Breast epithelium (tissue), 4 donors: ENCODE results near the gene VDAC2. TPM values are rescaled to one million over a fixed set of nuclear protein-coding genes. Genes with fewer than 3 reads are reported as not detected.
A peak's percentile ranks its signal among the peaks of the same experiment; 100 is the strongest.

Experiments used
- DNase-seq, 2 donors: peaks; one replicate each; pipeline ENCODE4 v3.0.0-alpha.2; 2019; ENCODE audit warnings: low spot score in 2 of 2
- H3K27ac ChIP-seq, 2 donors: fragments of 200-600 bp; sonication (generic) in 1 of 2; one replicate each; pipeline ENCODE4 v1.5.1; 2016 to 2019; ENCODE audit warnings: mild to moderate bottlenecking in 1 of 2
- H3K27me3 ChIP-seq, 2 donors: fragments of 200-600 bp; sonication (generic) in 1 of 2; one replicate each; pipeline versions ENCODE4 v1.5.1 to v1.6.0; 2017 to 2019; ENCODE audit warnings: control low read depth in 1 of 2, mild to moderate bottlenecking in 1 of 2
- H3K36me3 ChIP-seq: fragments of 200-600 bp; one replicate; pipeline ENCODE4 v1.5.1; 2019
- H3K4me1 ChIP-seq, 2 donors: fragments of 200-600 bp; sonication (generic); one replicate each; pipeline ENCODE4 v1.5.1; 2016 to 2019; ENCODE audit warnings: control low read depth in 1 of 2
- H3K4me3 ChIP-seq, 3 donors: fragments of 200-600 bp; sonication (generic); 1 replicate in 2 of 3; 2 replicates in 1 of 3; pipeline ENCODE4 v1.5.1; 2016 to 2019; ENCODE audit warnings: mild to moderate bottlenecking in 3 of 3, moderate library complexity in 2 of 3
- H3K9me3 ChIP-seq, 2 donors: fragments of 200-600 bp; sonication (generic) in 1 of 2; one replicate each; pipeline ENCODE4 v1.5.1; 2016 to 2019; ENCODE audit warnings: control low read depth in 1 of 2
- POLR2A ChIP-seq: fragments of 450-650 bp; IDR thresholded peaks from one replicate; pipeline ENCODE4 v1.6.1; 2016; ENCODE audit warnings: antibody characterized with exemption, mild to moderate bottlenecking, moderate library complexity
- POLR2AphosphoS5 ChIP-seq, 3 donors: sonication (generic); formaldehyde crosslinking; IDR thresholded peaks; one replicate each; pipeline ENCODE4 v1.6.1; 2017; ENCODE audit warnings: antibody characterized with exemption in 3 of 3
- intact Hi-C: fragments of 100-400 bp; cut with DNase I; formaldehyde crosslinking; loops from one replicate; pipeline ENCODE4 v1.15.1; 2023; ENCODE audit warnings: low total_unique reads
- total RNA-seq, 3 donors: library from RNA; depleted of rRNA; stranded (reverse); fragments of >200 nt; gene quantifications; one replicate each; pipeline ENCODE4 v1.1.0, GENCODE V29; 2016
- TF ChIP-seq, protein P1 (sequence below), 3 donors: fragments of 450-650 bp; IDR thresholded peaks; one replicate each; pipeline ENCODE4 v1.5.1; 2016 to 2017; ENCODE audit warnings: antibody characterized with exemption in 3 of 3, mild to moderate bottlenecking in 3 of 3, moderate library complexity in 3 of 3

VDAC2 gene
- total RNA-seq, 3 donors from 2014 or later, result 86.2 to 127 (median 91.6) TPM

DNA sequence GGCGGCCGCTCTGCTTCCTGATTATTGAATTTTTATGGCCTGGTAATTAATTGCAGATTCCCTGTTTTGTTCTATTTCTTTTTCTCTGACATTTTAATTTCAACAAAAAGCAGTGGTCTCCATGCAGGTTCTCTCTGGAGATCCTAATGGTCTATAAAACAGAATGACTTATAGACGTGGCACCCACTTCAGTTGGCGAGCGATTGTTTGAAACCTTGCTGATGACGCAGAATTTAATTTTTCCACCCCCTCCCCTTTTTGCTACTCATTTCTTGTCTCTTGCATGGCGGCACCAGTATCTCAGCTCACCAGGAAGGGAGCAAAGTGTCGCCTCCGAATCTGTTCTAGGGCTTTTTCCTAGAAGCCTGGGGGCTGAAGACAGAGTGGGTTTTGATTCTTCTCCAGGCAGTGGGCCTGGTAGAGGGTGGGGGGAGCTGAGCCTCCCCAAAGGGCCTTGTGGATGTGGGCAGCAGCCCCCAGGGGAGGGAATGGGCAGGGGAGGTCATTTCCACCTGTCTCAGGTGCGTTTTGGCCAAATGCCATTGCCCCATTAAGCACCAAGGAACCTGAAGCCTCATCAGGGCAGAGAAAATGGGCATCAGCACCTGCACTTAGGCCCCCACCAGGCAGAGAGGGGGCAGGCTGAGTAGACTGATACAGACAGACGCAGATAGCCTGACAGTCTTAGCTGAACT is 28.6 kb downstream of the VDAC2 start:
- Histone ChIP-seq H3K4me1 (peaks cover 0 to 9% of the 10 kb centered on the region in 2 donors), H3K4me3 (no peak overlapping the region), H3K27ac (no peak overlapping the region), H3K27me3 (no peaks in the 10 kb centered on the region), H3K36me3 (no peaks in the 10 kb centered on the region), H3K9me3 (no peaks in the 10 kb centered on the region)
- DNase-seq, result no peak
- TF ChIP-seq POLR2A (no peak), POLR2AphosphoS5 (IDR thresholded peaks at IDR 0.05) (no peak)
- TF ChIP-seq, protein P1, sequence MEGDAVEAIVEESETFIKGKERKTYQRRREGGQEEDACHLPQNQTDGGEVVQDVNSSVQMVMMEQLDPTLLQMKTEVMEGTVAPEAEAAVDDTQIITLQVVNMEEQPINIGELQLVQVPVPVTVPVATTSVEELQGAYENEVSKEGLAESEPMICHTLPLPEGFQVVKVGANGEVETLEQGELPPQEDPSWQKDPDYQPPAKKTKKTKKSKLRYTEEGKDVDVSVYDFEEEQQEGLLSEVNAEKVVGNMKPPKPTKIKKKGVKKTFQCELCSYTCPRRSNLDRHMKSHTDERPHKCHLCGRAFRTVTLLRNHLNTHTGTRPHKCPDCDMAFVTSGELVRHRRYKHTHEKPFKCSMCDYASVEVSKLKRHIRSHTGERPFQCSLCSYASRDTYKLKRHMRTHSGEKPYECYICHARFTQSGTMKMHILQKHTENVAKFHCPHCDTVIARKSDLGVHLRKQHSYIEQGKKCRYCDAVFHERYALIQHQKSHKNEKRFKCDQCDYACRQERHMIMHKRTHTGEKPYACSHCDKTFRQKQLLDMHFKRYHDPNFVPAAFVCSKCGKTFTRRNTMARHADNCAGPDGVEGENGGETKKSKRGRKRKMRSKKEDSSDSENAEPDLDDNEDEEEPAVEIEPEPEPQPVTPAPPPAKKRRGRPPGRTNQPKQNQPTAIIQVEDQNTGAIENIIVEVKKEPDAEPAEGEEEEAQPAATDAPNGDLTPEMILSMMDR (IDR thresholded peaks at IDR 0.05), result no peak
- intact Hi-C loops, result loop anchor here (10.0 kb wide), 1 partner anchor 134 kb away; a partner anchor contains a TSS

- Histone ChIP-seq H3K36me3 (no peaks in the 10 kb centered on the region), H3K4me3 (no peak overlapping the region), H3K9me3 (no peaks in the 10 kb centered on the region), H3K4me1 (no peaks in the 10 kb centered on the region), H3K27ac (no peak overlapping the region), H3K27me3 (no peaks in the 10 kb centered on the region)
- intact Hi-C loops, result no loop called here
- no peak for TF ChIP-seq POLR2AphosphoS5 (IDR thresholded peaks at IDR 0.05)
- TF ChIP-seq, protein P1 (IDR thresholded peaks at IDR 0.05), result no peak
- no peak for TF ChIP-seq POLR2A
- DNase-seq, result no peak
Observed at GRCh38 chr10:75240329-75241076, 29.9 kb downstream of the VDAC2 start.

DNA sequence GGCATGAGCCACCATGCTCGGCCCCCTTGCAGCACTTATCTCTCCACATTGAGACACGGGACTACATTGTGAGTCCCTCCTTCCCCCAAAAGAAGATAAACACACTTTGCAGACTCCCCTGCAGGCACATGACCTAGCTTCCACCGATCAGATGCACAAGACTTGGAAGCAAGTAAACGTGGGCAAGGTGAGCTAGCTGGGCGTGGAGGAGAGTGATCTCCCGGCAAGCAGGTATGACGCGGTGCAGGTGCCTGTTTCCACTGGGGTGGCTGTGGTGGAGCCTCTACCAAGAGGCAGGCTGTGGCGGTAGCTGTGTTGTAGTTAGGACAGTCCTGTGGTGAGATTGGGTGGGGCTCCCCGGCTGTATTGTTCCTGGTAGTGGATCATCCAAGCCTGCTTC is 32.8 kb downstream of the VDAC2 start:
- no peaks in the 10 kb centered on the region for H3K9me3 ChIP-seq
- H3K27me3 ChIP-seq, result no peaks in the 10 kb centered on the region
- no peaks in the 10 kb centered on the region for H3K36me3 ChIP-seq
- H3K4me3 ChIP-seq, result no peak overlapping the region
- H3K4me1 ChIP-seq, result no peaks in the 10 kb centered on the region
- H3K27ac ChIP-seq, result no peak overlapping the region
- TF ChIP-seq, protein P1 (IDR thresholded peaks at IDR 0.05), result no peak
- TF ChIP-seq POLR2AphosphoS5 (IDR thresholded peaks at IDR 0.05) (no peak), POLR2A (no peak)
- intact Hi-C loops, result no loop called here
- no peak for DNase-seq

- Histone ChIP-seq H3K4me3 (no peak overlapping the region), H3K27ac (peak overlapping the region in 1 of 2 donors; percentile 82), H3K36me3 (no peaks in the 10 kb centered on the region), H3K27me3 (no peaks in the 10 kb centered on the region), H3K4me1 (no peaks in the 10 kb centered on the region), H3K9me3 (no peaks in the 10 kb centered on the region)
- TF ChIP-seq POLR2AphosphoS5 (IDR thresholded peaks at IDR 0.05) (no peak), POLR2A (no peak)
- TF ChIP-seq, protein P1 (IDR thresholded peaks at IDR 0.05), result no peak
- intact Hi-C loops, result no loop called here
- no peak for DNase-seq
Observed at GRCh38 chr10:75244487-75245353, 34.1 kb downstream of the VDAC2 start.
